HTERT RPE-1 (cell line): ENCODE data around the gene ADGRA1.

Source experiments
- in situ Hi-C: fragments of 300-500 bp; cut with MboI; formaldehyde crosslinking; loops from 4 replicates; pipeline ENCODE4 v1.14.3; 2020; ENCODE audit warnings: low sequenced_read_pairs

The ADGRA1 gene

GRCh38 chr10:133094286-133094685 is 6.6 kb downstream of the ADGRA1 start:
- in situ Hi-C loops = no loop called here

GRCh38 chr10:133094866-133095265 is 7.1 kb downstream of the ADGRA1 start:
- in situ Hi-C loops = no loop called here

GRCh38 chr10:133095586-133095985 is 7.9 kb downstream of the ADGRA1 start:
- in situ Hi-C loops = no loop called here

- in situ Hi-C loops = no loop called here
Measured at GRCh38 chr10:133096616-133097269, 9.0 kb downstream of the ADGRA1 start.

- in situ Hi-C loops = no loop called here
Measured at GRCh38 chr10:133097418-133097817, 9.7 kb downstream of the ADGRA1 start.

GRCh38 chr10:133097961-133098360 is 10.2 kb downstream of the ADGRA1 start:
- in situ Hi-C loops = no loop called here

GRCh38 chr10:133098426-133099124 is 10.9 kb downstream of the ADGRA1 start:
- in situ Hi-C loops = no loop called here

GRCh38 chr10:133099571-133099970 is 11.8 kb downstream of the ADGRA1 start:
- in situ Hi-C loops = no loop called here

GRCh38 chr10:133100186-133100585 is 12.5 kb downstream of the ADGRA1 start:
- in situ Hi-C loops = no loop called here

- in situ Hi-C loops = no loop called here
Measured at GRCh38 chr10:133100706-133101415, 13.1 kb downstream of the ADGRA1 start.

GRCh38 chr10:133101416-133101810 is 13.7 kb downstream of the ADGRA1 start:
- in situ Hi-C loops = no loop called here

- in situ Hi-C loops = no loop called here
Measured at GRCh38 chr10:133102415-133103095, 14.8 kb downstream of the ADGRA1 start.

- in situ Hi-C loops = no loop called here
Measured at GRCh38 chr10:133103311-133103910, 15.7 kb downstream of the ADGRA1 start.

- in situ Hi-C loops = no loop called here
Measured at GRCh38 chr10:133104068-133104962, 16.6 kb downstream of the ADGRA1 start.

GRCh38 chr10:133104963-133105640 is 17.4 kb downstream of the ADGRA1 start:
- in situ Hi-C loops = no loop called here

- in situ Hi-C loops = no loop called here
Measured at GRCh38 chr10:133105686-133106390, 18.1 kb downstream of the ADGRA1 start.

- in situ Hi-C loops = no loop called here
Measured at GRCh38 chr10:133106516-133106915, 18.8 kb downstream of the ADGRA1 start.

- in situ Hi-C loops = no loop called here
Measured at GRCh38 chr10:133107442-133107841, 19.7 kb downstream of the ADGRA1 start.

GRCh38 chr10:133109711-133110110 is 22.0 kb downstream of the ADGRA1 start:
- in situ Hi-C loops = no loop called here
